SK-N-SH (cell line): Measurements from ENCODE around the gene RER1. TPM values are rescaled to one million over a fixed set of nuclear protein-coding genes. Genes with fewer than 3 reads are reported as not detected.

Experiments
- CTCF ChIA-PET: fragments of 300-600, 350-600 bp; formaldehyde crosslinking; extraction: SDS; loops from one replicate; lab custom pipeline; 2021; lab: Yijun Ruan, JAX
- POLR2A ChIA-PET: fragments of 350-600 bp; sonication (Branson Sonifier 250); formaldehyde crosslinking; extraction: SDS; loops from one replicate; lab custom pipeline; 2020; ENCODE audit warnings: antibody characterized with exemption, inconsistent platforms; lab: Yijun Ruan, JAX
- DNase-seq: peaks from one replicate; pipeline ENCODE4 v3.0.0; 2012
- H2AFZ ChIP-seq: fragments of 200-600 bp; sonication (generic); 2 replicates; pipeline ENCODE4 v1.8.1; 2016; ENCODE audit warnings: antibody characterized with exemption, mild to moderate bottlenecking, low read depth
- H3F3A ChIP-seq: fragments of 200-600 bp; sonication (generic); replicated peaks from 2 replicates; pipeline ENCODE3; 2016; ENCODE audit warnings: antibody characterized with exemption, mild to moderate bottlenecking; ENCODE audit not compliant: insufficient read depth
- H3K27ac ChIP-seq, 2 experiments: fragments of 200-500 bp in 1 of 2; fragments of 200-600 bp in 1 of 2; sonication (Bioruptor generic) in 1 of 2; sonication (generic), shearing (Covaris generic) in 1 of 2; 2 replicates each; pipeline versions ENCODE4 v1.5.1 to v1.6.1; 2014 to 2016; ENCODE audit warnings: low read depth in 2 of 2, inconsistent platforms in 1 of 2, low read length in 1 of 2, mild to moderate bottlenecking in 1 of 2, mixed read lengths in 1 of 2
- H3K27me3 ChIP-seq: fragments of 200-600 bp; sonication (generic), shearing (Covaris generic); 2 replicates; pipeline ENCODE4 v1.6.1; 2016; ENCODE audit warnings: mixed run types; ENCODE audit not compliant: insufficient read depth
- H3K36me3 ChIP-seq, 2 experiments: fragments of 200-500 bp in 1 of 2; fragments of 200-600 bp in 1 of 2; sonication (Bioruptor generic) in 1 of 2; sonication (generic) in 1 of 2; replicated peaks in 1 of 2; 2 replicates each; pipeline versions ENCODE3 to v1.5.1; 2014 to 2016; ENCODE audit warnings: low read length in 1 of 2, mild to moderate bottlenecking in 1 of 2; ENCODE audit not compliant: insufficient read depth in 2 of 2, control insufficient read depth in 1 of 2
- H3K4me1 ChIP-seq, 2 experiments: fragments of 200-500 bp in 1 of 2; fragments of 200-600 bp in 1 of 2; sonication (Bioruptor generic) in 1 of 2; sonication (generic), shearing (Covaris generic) in 1 of 2; 2 replicates each; pipeline versions ENCODE4 v1.5.1 to v1.6.1; 2014 to 2016; ENCODE audit warnings: low read depth in 1 of 2, low read length in 1 of 2, mixed run types in 1 of 2; ENCODE audit not compliant: insufficient read depth in 2 of 2, control insufficient read depth in 1 of 2
- H3K4me2 ChIP-seq: fragments of 200-600 bp; sonication (generic), shearing (Covaris generic); 2 replicates; pipeline ENCODE4 v1.6.1; 2017; ENCODE audit warnings: mixed run types
- H3K4me3 ChIP-seq, 2 experiments: fragments of 200-500 bp in 1 of 2; fragments of 200-600 bp in 1 of 2; sonication (Bioruptor generic) in 1 of 2; sonication (generic), shearing (Covaris generic) in 1 of 2; 2 replicates each; pipeline versions ENCODE4 v1.5.1 to v1.8.1; 2014 to 2016; ENCODE audit warnings: low read depth in 2 of 2, inconsistent platforms in 1 of 2, low read length in 1 of 2, mild to moderate bottlenecking in 1 of 2, mixed read lengths in 1 of 2, moderate library complexity in 1 of 2
- H3K79me2 ChIP-seq: fragments of 200-600 bp; sonication (generic); 2 replicates; pipeline ENCODE4 v1.8.1; 2017; ENCODE audit warnings: mild to moderate bottlenecking; ENCODE audit not compliant: insufficient read depth
- H3K9ac ChIP-seq: fragments of 200-600 bp; sonication (generic); 2 replicates; pipeline ENCODE4 v1.6.1; 2017; ENCODE audit warnings: mixed run types
- H3K9me2 ChIP-seq: fragments of 200-600 bp; sonication (generic); 2 replicates; pipeline ENCODE4 v1.6.1; 2017; ENCODE audit warnings: mixed run types
- H3K9me3 ChIP-seq: fragments of 200-600 bp; sonication (generic); 2 replicates; pipeline ENCODE4 v1.6.1; 2017; ENCODE audit warnings: mixed run types, mild to moderate bottlenecking, moderate library complexity
- H4K20me1 ChIP-seq: fragments of 200-600 bp; sonication (generic); 2 replicates; pipeline ENCODE4 v1.6.1; 2017; ENCODE audit warnings: mild to moderate bottlenecking, mixed run types; ENCODE audit not compliant: insufficient read depth
- EZH2phosphoT487 ChIP-seq: fragments of 200-600 bp; sonication (generic); IDR thresholded peaks from 2 replicates; pipeline ENCODE4 v1.6.1; 2017; ENCODE audit warnings: low read depth, mixed run types, mild to moderate bottlenecking, antibody characterized with exemption, moderate library complexity, borderline replicate concordance
- FOSL2 ChIP-seq: IDR thresholded peaks from 2 replicates; pipeline ENCODE4 v1.4.0; 2012; ENCODE audit warnings: low read depth, mild to moderate bottlenecking, moderate library complexity, borderline replicate concordance
- FOXJ3 ChIP-seq: sonication (generic); formaldehyde crosslinking; IDR thresholded peaks from 2 replicates; pipeline ENCODE4 v1.5.1; 2020; ENCODE audit warnings: mild to moderate bottlenecking, missing genetic modification reagents
- GATA2 ChIP-seq: sonication (generic); formaldehyde crosslinking; IDR thresholded peaks from 2 replicates; pipeline ENCODE4 v1.5.0; 2020; ENCODE audit warnings: mild to moderate bottlenecking, missing genetic modification reagents
- JUND ChIP-seq: IDR thresholded peaks from 2 replicates; pipeline ENCODE4 v1.4.0; 2012
- MEF2A ChIP-seq: IDR thresholded peaks from 2 replicates; pipeline ENCODE4 v1.4.0; 2012; ENCODE audit warnings: low read depth, borderline replicate concordance
- MXI1 ChIP-seq: IDR thresholded peaks from 2 replicates; pipeline ENCODE4 v1.6.1; 2012; ENCODE audit warnings: mild to moderate bottlenecking, low read depth, low read length, improper control_type of control experiment
- NRF1 ChIP-seq: IDR thresholded peaks from 2 replicates; pipeline ENCODE4 v1.6.1; 2012; ENCODE audit warnings: low read depth, mild to moderate bottlenecking, low read length
- POLR2AphosphoS5 ChIP-seq: IDR thresholded peaks from 2 replicates; pipeline ENCODE4 v1.6.1; 2012; ENCODE audit warnings: low read depth, low read length
- RAD21 ChIP-seq: IDR thresholded peaks from 2 replicates; pipeline ENCODE4 v1.6.1; 2012; ENCODE audit warnings: mild to moderate bottlenecking, low read length
- RXRA ChIP-seq: IDR thresholded peaks from 2 replicates; pipeline ENCODE4 v1.4.0; 2012; ENCODE audit warnings: low read depth, mild to moderate bottlenecking, borderline replicate concordance
- SMC3 ChIP-seq: IDR thresholded peaks from 2 replicates; pipeline ENCODE4 v1.6.1; 2012; ENCODE audit warnings: low read depth, low read length, improper control_type of control experiment
- TAF1 ChIP-seq: IDR thresholded peaks from 2 replicates; pipeline ENCODE4 v1.6.1; 2012; ENCODE audit warnings: low read depth, mild to moderate bottlenecking, low read length, moderate library complexity, borderline replicate concordance
- WGBS: methylation state at CpG from one replicate; pipeline ENCODE4 v1.1.6; 2017; ENCODE audit warnings: low lambda C conversion rate; 5-methylcytosine and 5-hydroxymethylcytosine counted together
- polyA plus RNA-seq, 3 experiments: library from polyadenylated mRNA; depleted of rRNA; stranded (reverse); fragments of >200 nt; gene quantifications; 2 replicates each; pipeline ENCODE4 v1.2.3, GENCODE V29; 2012
- TF ChIP-seq, protein P1 (sequence below): fragments of 200-600 bp; sonication (generic); IDR thresholded peaks from 2 replicates; pipeline ENCODE4 v1.6.1; 2017; ENCODE audit warnings: antibody characterized with exemption, mild to moderate bottlenecking, moderate library complexity
- TF ChIP-seq, protein P2 (sequence below): IDR thresholded peaks from 2 replicates; pipeline ENCODE4 v1.4.0; 2012; ENCODE audit warnings: low read depth, borderline replicate concordance
- TF ChIP-seq, protein P3 (sequence below): IDR thresholded peaks from 2 replicates; pipeline ENCODE4; 2012
- TF ChIP-seq, protein P4 (sequence below): IDR thresholded peaks from 2 replicates; pipeline ENCODE4 v1.4.0; 2012; ENCODE audit warnings: low read depth, borderline replicate concordance
- TF ChIP-seq, protein P5 (sequence below): fragments of 150-350 bp; IDR thresholded peaks from 2 replicates; pipeline ENCODE4 v1.6.1; 2017; ENCODE audit warnings: antibody characterized with exemption, low read length, low read depth, borderline replicate concordance

RER1 gene
- polyA plus RNA-seq, 1 of the 3 experiments (the other 2 are of a cell fraction), result 181 TPM

DNA sequence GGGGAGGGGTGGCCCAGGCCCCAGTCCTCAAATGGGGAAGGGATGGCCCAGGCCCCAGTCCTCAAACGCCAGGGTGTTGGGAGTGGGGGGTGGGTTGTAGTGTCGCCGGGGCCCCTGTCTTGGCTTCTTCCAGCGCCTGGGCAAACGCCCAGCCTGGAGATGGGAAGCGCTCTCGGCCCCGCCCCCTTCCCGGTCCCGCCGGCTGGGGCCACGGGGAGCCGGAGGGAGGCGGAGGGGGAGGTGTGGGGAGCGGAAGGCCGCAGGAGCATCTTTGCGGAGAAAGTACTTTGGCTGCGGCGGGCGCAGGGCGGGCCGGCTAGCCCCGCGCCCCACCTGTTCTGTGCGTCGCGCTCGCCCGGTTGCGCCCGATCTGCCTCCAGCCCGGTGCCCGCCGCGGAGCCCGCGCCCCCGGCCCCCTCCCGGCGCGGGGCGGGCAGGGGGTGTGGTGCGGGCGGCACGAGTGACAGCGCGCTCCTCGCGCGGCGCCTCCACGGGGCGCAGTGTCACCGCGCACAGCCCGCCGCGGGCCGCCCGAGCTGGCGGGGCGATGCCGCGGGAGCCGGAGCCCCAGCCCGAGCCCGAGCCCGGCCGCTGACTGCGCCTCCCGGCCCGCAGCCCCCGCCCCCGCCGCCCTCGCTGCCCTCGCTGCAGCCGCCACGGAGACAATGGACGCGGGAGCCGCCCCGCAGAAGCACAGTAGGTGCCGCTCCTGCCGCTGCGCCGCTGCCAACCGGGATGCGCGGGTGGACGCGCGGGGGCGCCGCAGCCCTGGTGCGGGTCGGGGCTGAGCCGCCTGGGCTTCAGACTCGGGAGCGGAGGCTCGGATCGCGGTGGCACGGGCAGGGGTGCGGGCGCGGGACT lies 51.9 kb downstream of the RER1 start:
- H3K9ac ChIP-seq, result no peak overlapping the region
- H3K4me1 ChIP-seq, result no peaks in the 10 kb centered on the region
- 0% methylated on average over 2 of the region's 107 CpGs for WGBS
- H3K27me3 ChIP-seq, result peaks cover 9% of the 10 kb centered on the region; the same call in 1 of the 2 replicates
- no peak overlapping the region for H3K27ac ChIP-seq
- ChIA-PET CTCF (interaction anchor here (0.7 to 1.8 kb wide), 8 partner anchors 11 to 144 kb away, joined by 3 to 7 read pairs (median 3); no protein-coding TSS in a partner anchor), POLR2A (no interaction called here)
- H4K20me1 ChIP-seq, result no peaks in the 10 kb centered on the region
- no peaks in the 10 kb centered on the region for H3K36me3 ChIP-seq
- no peaks in the 10 kb centered on the region for H3K79me2 ChIP-seq
- H3K9me2 ChIP-seq, result no peaks in the 10 kb centered on the region
- H2AFZ ChIP-seq, result no peak overlapping the region
- peak; percentile 68 for DNase-seq
- no peaks in the 10 kb centered on the region for H3F3A ChIP-seq
- H3K4me3 ChIP-seq, result no peak overlapping the region; a peak in 1 of 4 replicates
- no peak overlapping the region for H3K4me2 ChIP-seq
- no peaks in the 10 kb centered on the region for H3K9me3 ChIP-seq
- TF ChIP-seq RXRA (no peak), POLR2AphosphoS5 (no peak), SMC3 (peak; percentile 30; the same call in 1 of the 2 replicates), MXI1 (no peak), FOSL2 (no peak), EZH2phosphoT487 (no peak), RAD21 (peak; percentile 44), FOXJ3 (CRISPR knock-in tag) (no peak), MEF2A (no peak)
- TF ChIP-seq, protein P1, sequence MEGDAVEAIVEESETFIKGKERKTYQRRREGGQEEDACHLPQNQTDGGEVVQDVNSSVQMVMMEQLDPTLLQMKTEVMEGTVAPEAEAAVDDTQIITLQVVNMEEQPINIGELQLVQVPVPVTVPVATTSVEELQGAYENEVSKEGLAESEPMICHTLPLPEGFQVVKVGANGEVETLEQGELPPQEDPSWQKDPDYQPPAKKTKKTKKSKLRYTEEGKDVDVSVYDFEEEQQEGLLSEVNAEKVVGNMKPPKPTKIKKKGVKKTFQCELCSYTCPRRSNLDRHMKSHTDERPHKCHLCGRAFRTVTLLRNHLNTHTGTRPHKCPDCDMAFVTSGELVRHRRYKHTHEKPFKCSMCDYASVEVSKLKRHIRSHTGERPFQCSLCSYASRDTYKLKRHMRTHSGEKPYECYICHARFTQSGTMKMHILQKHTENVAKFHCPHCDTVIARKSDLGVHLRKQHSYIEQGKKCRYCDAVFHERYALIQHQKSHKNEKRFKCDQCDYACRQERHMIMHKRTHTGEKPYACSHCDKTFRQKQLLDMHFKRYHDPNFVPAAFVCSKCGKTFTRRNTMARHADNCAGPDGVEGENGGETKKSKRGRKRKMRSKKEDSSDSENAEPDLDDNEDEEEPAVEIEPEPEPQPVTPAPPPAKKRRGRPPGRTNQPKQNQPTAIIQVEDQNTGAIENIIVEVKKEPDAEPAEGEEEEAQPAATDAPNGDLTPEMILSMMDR, result no peak; the same call in 1 of the 2 replicates
- TF ChIP-seq, protein P2, sequence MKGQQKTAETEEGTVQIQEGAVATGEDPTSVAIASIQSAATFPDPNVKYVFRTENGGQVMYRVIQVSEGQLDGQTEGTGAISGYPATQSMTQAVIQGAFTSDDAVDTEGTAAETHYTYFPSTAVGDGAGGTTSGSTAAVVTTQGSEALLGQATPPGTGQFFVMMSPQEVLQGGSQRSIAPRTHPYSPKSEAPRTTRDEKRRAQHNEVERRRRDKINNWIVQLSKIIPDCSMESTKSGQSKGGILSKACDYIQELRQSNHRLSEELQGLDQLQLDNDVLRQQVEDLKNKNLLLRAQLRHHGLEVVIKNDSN, result no peak
- TF ChIP-seq, protein P3, sequence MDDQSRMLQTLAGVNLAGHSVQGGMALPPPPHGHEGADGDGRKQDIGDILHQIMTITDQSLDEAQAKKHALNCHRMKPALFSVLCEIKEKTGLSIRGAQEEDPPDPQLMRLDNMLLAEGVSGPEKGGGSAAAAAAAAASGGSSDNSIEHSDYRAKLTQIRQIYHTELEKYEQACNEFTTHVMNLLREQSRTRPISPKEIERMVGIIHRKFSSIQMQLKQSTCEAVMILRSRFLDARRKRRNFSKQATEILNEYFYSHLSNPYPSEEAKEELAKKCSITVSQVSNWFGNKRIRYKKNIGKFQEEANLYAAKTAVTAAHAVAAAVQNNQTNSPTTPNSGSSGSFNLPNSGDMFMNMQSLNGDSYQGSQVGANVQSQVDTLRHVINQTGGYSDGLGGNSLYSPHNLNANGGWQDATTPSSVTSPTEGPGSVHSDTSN, result no peak

DNA sequence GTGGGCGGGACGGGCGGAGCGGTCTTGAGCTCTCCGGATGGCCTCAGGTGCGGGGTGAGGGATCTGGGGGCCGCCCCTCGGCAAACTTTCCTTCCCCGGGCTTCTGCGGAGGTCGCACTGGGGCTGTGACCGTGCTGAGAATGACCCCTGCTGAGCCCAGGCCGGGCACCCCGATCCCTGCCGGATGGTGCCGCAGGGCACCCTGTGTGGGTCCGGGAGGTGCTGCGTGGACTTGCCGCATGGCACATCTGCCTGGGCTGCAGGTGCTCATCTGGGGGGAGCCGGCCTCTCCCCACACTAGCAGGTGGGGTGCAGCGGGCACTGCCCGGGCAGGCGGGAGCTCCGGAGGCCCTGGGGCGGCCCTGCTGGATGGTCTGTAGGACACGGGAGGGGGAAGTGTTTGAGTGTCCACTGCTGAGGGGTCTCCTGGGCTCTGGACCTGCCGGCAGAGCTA lies 52.5 kb downstream of the RER1 start:
- H3K27ac ChIP-seq, result no peak overlapping the region
- ChIA-PET POLR2A (no interaction called here), CTCF (interaction anchor here (0.8 to 1.2 kb wide), 4 partner anchors 12 to 103 kb away, joined by 3 to 7 read pairs (median 4); no protein-coding TSS in a partner anchor)
- no peaks in the 10 kb centered on the region for H4K20me1 ChIP-seq
- H3K4me2 ChIP-seq, result no peak overlapping the region
- H3K9ac ChIP-seq, result no peak overlapping the region
- H3K9me3 ChIP-seq, result no peaks in the 10 kb centered on the region
- H3K27me3 ChIP-seq, result peaks cover 9% of the 10 kb centered on the region; the same call in 1 of the 2 replicates
- H2AFZ ChIP-seq, result no peak overlapping the region
- no peaks in the 10 kb centered on the region for H3F3A ChIP-seq
- H3K36me3 ChIP-seq, result no peaks in the 10 kb centered on the region
- no peaks in the 10 kb centered on the region for H3K9me2 ChIP-seq
- DNase-seq, result no peak
- H3K4me1 ChIP-seq, result no peaks in the 10 kb centered on the region
- no CpG with 5 or more reads among the region's 27 CpGs for WGBS
- no peak overlapping the region; a peak in 1 of 4 replicates for H3K4me3 ChIP-seq
- H3K79me2 ChIP-seq, result no peaks in the 10 kb centered on the region
- TF ChIP-seq TAF1 (no peak), NRF1 (no peak), FOXJ3 (CRISPR knock-in tag) (no peak), JUND (no peak), GATA2 (CRISPR knock-in tag) (no peak)
- TF ChIP-seq, protein P4, sequence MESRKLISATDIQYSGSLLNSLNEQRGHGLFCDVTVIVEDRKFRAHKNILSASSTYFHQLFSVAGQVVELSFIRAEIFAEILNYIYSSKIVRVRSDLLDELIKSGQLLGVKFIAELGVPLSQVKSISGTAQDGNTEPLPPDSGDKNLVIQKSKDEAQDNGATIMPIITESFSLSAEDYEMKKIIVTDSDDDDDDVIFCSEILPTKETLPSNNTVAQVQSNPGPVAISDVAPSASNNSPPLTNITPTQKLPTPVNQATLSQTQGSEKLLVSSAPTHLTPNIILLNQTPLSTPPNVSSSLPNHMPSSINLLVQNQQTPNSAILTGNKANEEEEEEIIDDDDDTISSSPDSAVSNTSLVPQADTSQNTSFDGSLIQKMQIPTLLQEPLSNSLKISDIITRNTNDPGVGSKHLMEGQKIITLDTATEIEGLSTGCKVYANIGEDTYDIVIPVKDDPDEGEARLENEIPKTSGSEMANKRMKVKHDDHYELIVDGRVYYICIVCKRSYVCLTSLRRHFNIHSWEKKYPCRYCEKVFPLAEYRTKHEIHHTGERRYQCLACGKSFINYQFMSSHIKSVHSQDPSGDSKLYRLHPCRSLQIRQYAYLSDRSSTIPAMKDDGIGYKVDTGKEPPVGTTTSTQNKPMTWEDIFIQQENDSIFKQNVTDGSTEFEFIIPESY, result no peak
- TF ChIP-seq, protein P5, sequence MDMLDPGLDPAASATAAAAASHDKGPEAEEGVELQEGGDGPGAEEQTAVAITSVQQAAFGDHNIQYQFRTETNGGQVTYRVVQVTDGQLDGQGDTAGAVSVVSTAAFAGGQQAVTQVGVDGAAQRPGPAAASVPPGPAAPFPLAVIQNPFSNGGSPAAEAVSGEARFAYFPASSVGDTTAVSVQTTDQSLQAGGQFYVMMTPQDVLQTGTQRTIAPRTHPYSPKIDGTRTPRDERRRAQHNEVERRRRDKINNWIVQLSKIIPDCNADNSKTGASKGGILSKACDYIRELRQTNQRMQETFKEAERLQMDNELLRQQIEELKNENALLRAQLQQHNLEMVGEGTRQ, result no peak
